Uterus (tissue), 2 donors: ENCODE measurements around the gene KCNH8.

Experiments used
- CTCF ChIP-seq, 4 experiments: fragments of 200-600 bp in 2 of 4; fragments of 450-650 bp in 2 of 4; sonication (generic) in 2 of 4; IDR thresholded peaks; one replicate each; pipeline ENCODE4 v1.5.1; 2016 to 2019; ENCODE audit warnings: antibody characterized with exemption in 4 of 4, mild to moderate bottlenecking in 2 of 4, moderate library complexity in 1 of 4
- POLR2A ChIP-seq, 2 donors: fragments of 450-650 bp; IDR thresholded peaks; one replicate each; pipeline ENCODE4 v1.6.1; 2016; ENCODE audit warnings: antibody characterized with exemption in 2 of 2, mild to moderate bottlenecking in 1 of 2, moderate library complexity in 1 of 2

- TF ChIP-seq CTCF (IDR thresholded peaks at IDR 0.05) (no peak), POLR2A (IDR thresholded peaks at IDR 0.05) (no peak)
These were observed 185.8 kb downstream of the KCNH8 start for GRCh38 chr3:19334120-19334519.
